Kidney epithelial cell (primary cell): ENCODE data around the gene TNNC2. TPM values are rescaled to one million over a fixed set of nuclear protein-coding genes. Genes with fewer than 3 reads are reported as not detected.
"Not testable (repeated sequence)": the region's sequence is repeated elsewhere in the genome, so short reads cannot be mapped to it uniquely, and the experiment has no call there.

Experiments
- DNase-seq: peaks from one replicate; pipeline ENCODE4 v3.0.0-alpha.2; 2010; ENCODE audit warnings: low read depth
- H3K27me3 ChIP-seq: 2 replicates; pipeline ENCODE4 v1.6.0; 2011; ENCODE audit warnings: low read length; ENCODE audit not compliant: control insufficient read depth, insufficient read depth
- H3K36me3 ChIP-seq: 2 replicates; pipeline ENCODE4 v1.5.1; 2011; ENCODE audit warnings: low read length; ENCODE audit not compliant: control insufficient read depth, insufficient read depth
- H3K4me3 ChIP-seq: 2 replicates; pipeline ENCODE4 v1.5.1; 2011; ENCODE audit warnings: low read depth, mild to moderate bottlenecking, control low read depth, low read length
- CTCF ChIP-seq: IDR thresholded peaks from 2 replicates; pipeline ENCODE4 v1.5.1; 2011; ENCODE audit warnings: mild to moderate bottlenecking, moderate library complexity, low read length, control low read depth, inconsistent platforms; ENCODE audit not compliant: insufficient read depth, poor library complexity, severe bottlenecking
- total RNA-seq: library from RNA; depleted of rRNA; stranded (reverse); fragments of >200 nt; gene quantifications from 2 replicates; pipeline ENCODE4 v1.2.3, GENCODE V29; 2015

TNNC2 gene
- total RNA-seq, 1 donor from 2014 or later = not detected

DNA sequence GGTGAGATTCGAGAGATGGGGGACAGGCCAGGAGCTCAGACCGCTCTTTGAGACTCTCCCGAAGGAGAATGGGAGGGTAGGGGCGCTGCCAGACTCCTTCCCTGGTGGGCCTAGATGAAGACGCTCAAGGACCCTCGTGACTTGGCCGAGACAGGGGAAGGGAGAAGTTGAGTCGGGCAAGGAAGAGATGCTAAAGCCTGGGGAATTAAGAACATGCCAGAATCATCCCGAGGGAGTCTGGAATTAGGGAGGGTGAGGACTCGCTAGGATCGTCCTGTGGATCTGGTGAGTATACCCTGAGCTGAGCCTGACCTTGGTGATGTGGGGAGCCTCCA is 14.1 kb downstream of the TNNC2 start:
- peak overlapping the region; percentile 75 for H3K4me3 ChIP-seq
- H3K36me3 ChIP-seq = peaks cover 5% of the 10 kb centered on the region
- no peak for DNase-seq
- no peak for TF ChIP-seq CTCF
- H3K27me3 ChIP-seq = no peaks in the 10 kb centered on the region

- Histone ChIP-seq H3K4me3 (peak within 1 kb of the TSS; percentile 75), H3K27me3 (no peaks in the 10 kb centered on the region), H3K36me3 (peaks cover 5% of the 10 kb centered on the region)
- no peak for TF ChIP-seq CTCF
- peak; percentile 94 for DNase-seq
Observed at GRCh38 chr20:45812157-45813005, 14.7 kb downstream of the TNNC2 start, which contains the start of gene UBE2C. Gene UBE2C, plus strand, starts transcription at chr20:45812644. Its CDS starts 52 bp downstream, at chr20:45812696.

- Histone ChIP-seq H3K4me3 (no peak overlapping the region), H3K27me3 (no peaks in the 10 kb centered on the region), H3K36me3 (peaks cover 5% of the 10 kb centered on the region)
- no peak for DNase-seq
- TF ChIP-seq CTCF = no peak
Observed at GRCh38 chr20:45810191-45810970, 16.7 kb downstream of the TNNC2 start.

DNA sequence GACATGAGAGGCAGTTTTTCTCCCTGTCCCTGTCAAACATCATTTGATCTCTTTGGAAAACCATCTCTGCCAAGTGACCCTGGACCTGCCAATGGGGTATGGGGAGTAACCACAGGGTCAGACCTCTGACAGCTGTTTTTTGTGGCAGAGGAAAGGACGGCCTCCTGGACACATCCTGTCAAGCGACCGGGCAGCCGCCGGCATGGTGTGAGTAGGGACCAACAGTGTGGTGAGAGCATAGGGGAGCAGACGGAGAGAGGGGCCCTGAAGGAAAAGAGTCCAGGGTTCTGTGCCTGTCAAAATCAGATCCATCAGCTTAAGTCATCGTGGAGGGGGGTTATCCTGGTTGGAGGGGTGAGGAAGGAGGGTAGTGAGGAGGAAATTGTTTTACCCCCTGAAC is 25.3 kb downstream of the TNNC2 start:
- TF ChIP-seq CTCF = no peak
- Histone ChIP-seq H3K27me3 (no peaks in the 10 kb centered on the region), H3K36me3 (peaks cover 2% of the 10 kb centered on the region), H3K4me3 (no peak overlapping the region)
- DNase-seq = no peak

GRCh38 chr20:45798935-45799642 is 28.0 kb downstream of the TNNC2 start:
- no peaks in the 10 kb centered on the region for H3K27me3 ChIP-seq
- no peaks in the 10 kb centered on the region for H3K36me3 ChIP-seq
- H3K4me3 ChIP-seq = no peak overlapping the region
- peak; percentile 83 for TF ChIP-seq CTCF
- DNase-seq = no peak

GRCh38 chr20:45797955-45798354 is 29.2 kb downstream of the TNNC2 start:
- H3K27me3 ChIP-seq, DNase-seq, H3K4me3 ChIP-seq, H3K36me3 ChIP-seq: not testable (repeated sequence)

DNA sequence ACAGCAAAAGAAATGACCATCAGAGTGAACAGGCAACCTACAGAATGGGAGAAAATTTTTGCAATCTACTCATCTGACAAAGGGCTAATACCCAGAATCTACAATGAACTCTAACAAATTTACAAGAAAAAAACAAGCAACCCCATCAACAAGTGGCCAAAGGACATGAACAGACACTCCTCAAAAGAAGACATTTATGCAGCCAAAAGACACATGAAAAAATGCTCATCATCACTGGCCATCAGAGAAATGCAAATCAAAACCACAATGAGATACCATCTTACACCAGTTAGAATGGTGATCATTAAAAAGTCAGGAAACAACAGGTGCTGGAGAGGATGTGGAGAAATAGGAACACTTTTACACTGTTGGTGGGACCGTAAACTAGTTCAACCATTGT is 29.6 kb downstream of the TNNC2 start:
- DNase-seq, H3K36me3 ChIP-seq, H3K27me3 ChIP-seq, H3K4me3 ChIP-seq: not testable (repeated sequence)
